SK-N-SH (cell line): ENCODE results near the gene NME2. TPM values are rescaled to one million over a fixed set of nuclear protein-coding genes. Genes with fewer than 3 reads are reported as not detected.

Experiments
- CTCF ChIA-PET: fragments of 300-600, 350-600 bp; formaldehyde crosslinking; extraction: SDS; loops from one replicate; lab custom pipeline; 2021; lab: Yijun Ruan, JAX
- POLR2A ChIA-PET: fragments of 350-600 bp; sonication (Branson Sonifier 250); formaldehyde crosslinking; extraction: SDS; loops from one replicate; lab custom pipeline; 2020; ENCODE audit warnings: antibody characterized with exemption, inconsistent platforms; lab: Yijun Ruan, JAX
- DNase-seq: peaks from one replicate; pipeline ENCODE4 v3.0.0; 2012
- H2AFZ ChIP-seq: fragments of 200-600 bp; sonication (generic); 2 replicates; pipeline ENCODE4 v1.8.1; 2016; ENCODE audit warnings: antibody characterized with exemption, mild to moderate bottlenecking, low read depth
- H3F3A ChIP-seq: fragments of 200-600 bp; sonication (generic); replicated peaks from 2 replicates; pipeline ENCODE3; 2016; ENCODE audit warnings: antibody characterized with exemption, mild to moderate bottlenecking; ENCODE audit not compliant: insufficient read depth
- H3K27ac ChIP-seq, 2 experiments: fragments of 200-500 bp in 1 of 2; fragments of 200-600 bp in 1 of 2; sonication (Bioruptor generic) in 1 of 2; sonication (generic), shearing (Covaris generic) in 1 of 2; 2 replicates each; pipeline versions ENCODE4 v1.5.1 to v1.6.1; 2014 to 2016; ENCODE audit warnings: low read depth in 2 of 2, inconsistent platforms in 1 of 2, low read length in 1 of 2, mild to moderate bottlenecking in 1 of 2, mixed read lengths in 1 of 2
- H3K27me3 ChIP-seq: fragments of 200-600 bp; sonication (generic), shearing (Covaris generic); 2 replicates; pipeline ENCODE4 v1.6.1; 2016; ENCODE audit warnings: mixed run types; ENCODE audit not compliant: insufficient read depth
- H3K36me3 ChIP-seq, 2 experiments: fragments of 200-500 bp in 1 of 2; fragments of 200-600 bp in 1 of 2; sonication (Bioruptor generic) in 1 of 2; sonication (generic) in 1 of 2; replicated peaks in 1 of 2; 2 replicates each; pipeline versions ENCODE3 to v1.5.1; 2014 to 2016; ENCODE audit warnings: low read length in 1 of 2, mild to moderate bottlenecking in 1 of 2; ENCODE audit not compliant: insufficient read depth in 2 of 2, control insufficient read depth in 1 of 2
- H3K4me1 ChIP-seq, 2 experiments: fragments of 200-500 bp in 1 of 2; fragments of 200-600 bp in 1 of 2; sonication (Bioruptor generic) in 1 of 2; sonication (generic), shearing (Covaris generic) in 1 of 2; 2 replicates each; pipeline versions ENCODE4 v1.5.1 to v1.6.1; 2014 to 2016; ENCODE audit warnings: low read depth in 1 of 2, low read length in 1 of 2, mixed run types in 1 of 2; ENCODE audit not compliant: insufficient read depth in 2 of 2, control insufficient read depth in 1 of 2
- H3K4me2 ChIP-seq: fragments of 200-600 bp; sonication (generic), shearing (Covaris generic); 2 replicates; pipeline ENCODE4 v1.6.1; 2017; ENCODE audit warnings: mixed run types
- H3K4me3 ChIP-seq, 2 experiments: fragments of 200-500 bp in 1 of 2; fragments of 200-600 bp in 1 of 2; sonication (Bioruptor generic) in 1 of 2; sonication (generic), shearing (Covaris generic) in 1 of 2; 2 replicates each; pipeline versions ENCODE4 v1.5.1 to v1.8.1; 2014 to 2016; ENCODE audit warnings: low read depth in 2 of 2, inconsistent platforms in 1 of 2, low read length in 1 of 2, mild to moderate bottlenecking in 1 of 2, mixed read lengths in 1 of 2, moderate library complexity in 1 of 2
- H3K79me2 ChIP-seq: fragments of 200-600 bp; sonication (generic); 2 replicates; pipeline ENCODE4 v1.8.1; 2017; ENCODE audit warnings: mild to moderate bottlenecking; ENCODE audit not compliant: insufficient read depth
- H3K9ac ChIP-seq: fragments of 200-600 bp; sonication (generic); 2 replicates; pipeline ENCODE4 v1.6.1; 2017; ENCODE audit warnings: mixed run types
- H3K9me2 ChIP-seq: fragments of 200-600 bp; sonication (generic); 2 replicates; pipeline ENCODE4 v1.6.1; 2017; ENCODE audit warnings: mixed run types
- H3K9me3 ChIP-seq: fragments of 200-600 bp; sonication (generic); 2 replicates; pipeline ENCODE4 v1.6.1; 2017; ENCODE audit warnings: mixed run types, mild to moderate bottlenecking, moderate library complexity
- H4K20me1 ChIP-seq: fragments of 200-600 bp; sonication (generic); 2 replicates; pipeline ENCODE4 v1.6.1; 2017; ENCODE audit warnings: mild to moderate bottlenecking, mixed run types; ENCODE audit not compliant: insufficient read depth
- CHD2 ChIP-seq: fragments of 150-350 bp; IDR thresholded peaks from 2 replicates; pipeline ENCODE4 v1.6.1; 2018; ENCODE audit warnings: low read length; ENCODE audit not compliant: partially characterized antibody
- FOXJ3 ChIP-seq: sonication (generic); formaldehyde crosslinking; IDR thresholded peaks from 2 replicates; pipeline ENCODE4 v1.5.1; 2020; ENCODE audit warnings: mild to moderate bottlenecking, missing genetic modification reagents
- FOXM1 ChIP-seq: IDR thresholded peaks from 2 replicates; pipeline ENCODE4 v1.4.0; 2012; ENCODE audit warnings: low read depth, mild to moderate bottlenecking
- JUND ChIP-seq: IDR thresholded peaks from 2 replicates; pipeline ENCODE4 v1.4.0; 2012
- MXI1 ChIP-seq: IDR thresholded peaks from 2 replicates; pipeline ENCODE4 v1.6.1; 2012; ENCODE audit warnings: mild to moderate bottlenecking, low read depth, low read length, improper control_type of control experiment
- NRF1 ChIP-seq: IDR thresholded peaks from 2 replicates; pipeline ENCODE4 v1.6.1; 2012; ENCODE audit warnings: low read depth, mild to moderate bottlenecking, low read length
- RAD21 ChIP-seq: IDR thresholded peaks from 2 replicates; pipeline ENCODE4 v1.6.1; 2012; ENCODE audit warnings: mild to moderate bottlenecking, low read length
- RXRA ChIP-seq: IDR thresholded peaks from 2 replicates; pipeline ENCODE4 v1.4.0; 2012; ENCODE audit warnings: low read depth, mild to moderate bottlenecking, borderline replicate concordance
- SIN3A ChIP-seq: IDR thresholded peaks from 2 replicates; pipeline ENCODE4 v1.6.1; 2012; ENCODE audit warnings: low read depth, mild to moderate bottlenecking, low read length, moderate library complexity, borderline replicate concordance
- SMC3 ChIP-seq: IDR thresholded peaks from 2 replicates; pipeline ENCODE4 v1.6.1; 2012; ENCODE audit warnings: low read depth, low read length, improper control_type of control experiment
- TAF1 ChIP-seq: IDR thresholded peaks from 2 replicates; pipeline ENCODE4 v1.6.1; 2012; ENCODE audit warnings: low read depth, mild to moderate bottlenecking, low read length, moderate library complexity, borderline replicate concordance
- TCF12 ChIP-seq: IDR thresholded peaks from 2 replicates; pipeline ENCODE4 v1.4.0; 2012
- WGBS: methylation state at CpG from one replicate; pipeline ENCODE4 v1.1.6; 2017; ENCODE audit warnings: low lambda C conversion rate; 5-methylcytosine and 5-hydroxymethylcytosine counted together
- polyA plus RNA-seq, 3 experiments: library from polyadenylated mRNA; depleted of rRNA; stranded (reverse); fragments of >200 nt; gene quantifications; 2 replicates each; pipeline ENCODE4 v1.2.3, GENCODE V29; 2012
- TF ChIP-seq, protein P1 (sequence below): IDR thresholded peaks from 2 replicates; pipeline ENCODE4; 2012
- TF ChIP-seq, protein P2 (sequence below): IDR thresholded peaks from 2 replicates; pipeline ENCODE4 v1.4.0; 2012; ENCODE audit warnings: low read depth
- TF ChIP-seq, protein P3 (sequence below): fragments of 200-600 bp; sonication (generic); IDR thresholded peaks from 2 replicates; pipeline ENCODE4 v1.6.1; 2017; ENCODE audit warnings: antibody characterized with exemption, mild to moderate bottlenecking, moderate library complexity
- TF ChIP-seq, protein P4 (sequence below): IDR thresholded peaks from 2 replicates; pipeline ENCODE4 v1.6.1; 2012; ENCODE audit warnings: mild to moderate bottlenecking, low read depth, low read length, moderate library complexity

The NME2 gene
- polyA plus RNA-seq, 1 of the 3 experiments (the other 2 are of a cell fraction) = 1,446 TPM

DNA sequence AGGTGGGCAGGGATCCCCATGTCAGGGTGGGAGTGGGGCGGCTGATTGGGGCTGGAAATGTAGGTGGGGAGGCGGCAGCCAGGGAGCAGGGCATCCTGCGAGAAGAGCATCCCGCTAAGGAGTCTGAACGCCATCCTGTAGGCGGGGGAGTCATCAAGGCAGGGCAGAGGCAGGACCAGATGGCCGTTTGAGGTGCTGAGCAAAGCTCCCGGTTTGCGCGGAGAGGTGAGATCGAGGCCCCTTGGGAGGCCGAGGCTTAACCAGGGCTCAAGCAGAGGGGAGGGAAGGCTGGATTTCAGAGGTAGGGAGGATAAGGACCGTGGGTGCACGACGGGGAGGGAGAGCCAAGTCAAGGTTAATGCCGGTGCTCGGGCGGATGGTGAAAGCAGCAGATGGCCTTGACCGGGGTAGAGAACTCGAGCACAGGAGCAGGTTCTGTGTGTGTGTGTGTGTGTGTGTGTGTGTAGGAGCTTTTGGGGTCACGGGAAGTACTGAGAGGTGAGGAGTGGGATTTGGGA is 472 bp upstream of the NME2 start:
- Histone ChIP-seq H4K20me1 (0 out of 2 replicates have a peak, but pooled peaks cover 7% of the 10 kb centered on the region), H3F3A (peaks cover 33% of the 10 kb centered on the region), H3K4me2 (peak overlapping the region; percentile 90), H3K9me2 (no peaks in the 10 kb centered on the region), H3K79me2 (peaks cover 32% of the 10 kb centered on the region), H3K27ac (peak overlapping the region; percentile 58 to 69), H3K9ac (peak overlapping the region; percentile 89), H3K36me3 (peaks cover 42 to 43% of the 10 kb centered on the region in 2 experiments)
- POLR2A ChIA-PET = interaction anchor here (0.7 to 2.4 kb wide), 8 partner anchors 10 to 299 kb away, joined by 3 to 19 read pairs (median 5); partner anchors contain the start of genes NME1, SPAG9, TOB1 and UTP18
- TF ChIP-seq SIN3A = 0 out of 2 replicates have a peak, but pooled peaks have one; percentile 52
- TF ChIP-seq JUND = peak; percentile 7; the same call in 1 of the 2 replicates
- TF ChIP-seq, protein P1, sequence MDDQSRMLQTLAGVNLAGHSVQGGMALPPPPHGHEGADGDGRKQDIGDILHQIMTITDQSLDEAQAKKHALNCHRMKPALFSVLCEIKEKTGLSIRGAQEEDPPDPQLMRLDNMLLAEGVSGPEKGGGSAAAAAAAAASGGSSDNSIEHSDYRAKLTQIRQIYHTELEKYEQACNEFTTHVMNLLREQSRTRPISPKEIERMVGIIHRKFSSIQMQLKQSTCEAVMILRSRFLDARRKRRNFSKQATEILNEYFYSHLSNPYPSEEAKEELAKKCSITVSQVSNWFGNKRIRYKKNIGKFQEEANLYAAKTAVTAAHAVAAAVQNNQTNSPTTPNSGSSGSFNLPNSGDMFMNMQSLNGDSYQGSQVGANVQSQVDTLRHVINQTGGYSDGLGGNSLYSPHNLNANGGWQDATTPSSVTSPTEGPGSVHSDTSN = no peak
- 0 out of 2 replicates have a peak, but pooled peaks have one; percentile 32 for TF ChIP-seq MXI1
- no peak for TF ChIP-seq SMC3
- TF ChIP-seq, protein P2, sequence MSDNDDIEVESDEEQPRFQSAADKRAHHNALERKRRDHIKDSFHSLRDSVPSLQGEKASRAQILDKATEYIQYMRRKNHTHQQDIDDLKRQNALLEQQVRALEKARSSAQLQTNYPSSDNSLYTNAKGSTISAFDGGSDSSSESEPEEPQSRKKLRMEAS = 0 out of 2 replicates have a peak, but pooled peaks have one; percentile 6
- TF ChIP-seq, all 33 proteins: peak for 4
- H3K4me1 ChIP-seq = peaks cover 4 to 11% of the 10 kb centered on the region in 2 experiments; a peak in 3 of 4 replicates
- CTCF ChIA-PET = interaction anchor here (0.6 to 5.7 kb wide), 14 partner anchors 9 to 313 kb away, joined by 3 to 61 read pairs (median 4); partner anchors contain the start of genes NME1 and SPAG9
- H3K27me3 ChIP-seq = no peaks in the 10 kb centered on the region
- peak overlapping the region; percentile 80 for H2AFZ ChIP-seq
- peak overlapping the region; percentile 64 to 95 for H3K4me3 ChIP-seq
- 19% methylated on average over 21 of the region's 21 CpGs for WGBS
- DNase-seq = peak; percentile 67
- no peaks in the 10 kb centered on the region for H3K9me3 ChIP-seq

DNA sequence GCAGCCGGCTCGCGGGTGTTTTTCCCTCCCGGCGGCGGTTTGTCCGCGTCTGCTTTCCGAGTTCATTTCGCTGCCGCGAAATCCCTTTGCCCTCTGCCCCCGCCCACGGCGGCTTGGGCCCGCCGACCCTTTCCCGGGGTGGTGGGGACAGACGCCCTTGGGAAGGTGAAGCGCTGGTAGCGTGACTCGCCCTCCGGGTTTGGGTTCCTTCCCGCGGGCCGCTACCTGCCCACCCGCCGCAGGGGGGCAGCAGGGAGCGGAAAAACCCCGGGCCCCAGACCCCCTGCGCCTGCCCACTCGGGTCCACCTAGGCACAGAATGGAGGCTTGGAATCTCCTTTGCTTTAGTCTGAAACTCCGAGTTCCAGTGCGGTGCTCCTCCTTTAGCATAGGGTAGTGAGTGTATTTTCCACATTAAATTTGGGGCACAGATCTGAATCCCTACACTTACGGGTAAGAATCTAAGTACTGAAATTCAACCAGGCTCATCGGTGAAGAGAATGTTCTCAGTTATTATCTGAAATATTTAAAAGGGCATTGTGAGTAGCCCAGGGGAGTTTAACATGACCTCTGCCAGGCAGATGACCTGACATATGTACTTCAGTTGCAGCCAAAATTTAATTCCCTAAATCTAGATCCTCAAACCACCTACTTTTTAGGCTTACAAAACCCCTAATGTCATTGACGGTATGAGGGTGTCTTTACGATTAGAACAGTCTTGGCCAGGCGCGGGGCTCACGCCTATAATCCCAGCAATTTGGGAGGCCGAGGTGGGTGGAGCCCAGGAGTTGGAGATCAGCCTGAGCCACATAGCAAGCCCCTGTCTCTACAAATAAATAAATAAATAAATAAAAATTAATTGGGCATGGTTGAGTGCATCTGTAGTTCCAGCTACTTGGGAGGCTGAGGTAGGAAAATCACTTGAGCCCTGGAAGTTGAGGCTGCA is 1.0 kb downstream of the NME2 start:
- Histone ChIP-seq H4K20me1 (0 out of 2 replicates have a peak, but pooled peaks cover 15% of the 10 kb centered on the region), H3K36me3 (peaks cover 36 to 51% of the 10 kb centered on the region in 2 experiments), H3K9ac (peak overlapping the region; percentile 89), H3K4me2 (peak overlapping the region; percentile 90), H3K9me2 (no peaks in the 10 kb centered on the region), H3F3A (peaks cover 42% of the 10 kb centered on the region), H3K27me3 (no peaks in the 10 kb centered on the region), H2AFZ (peak overlapping the region; percentile 83; the same call in 1 of the 2 replicates), H3K27ac (peak overlapping the region; percentile 69 to 75), H3K4me1 (peaks cover 4 to 11% of the 10 kb centered on the region in 2 experiments; a peak in 3 of 4 replicates), H3K4me3 (peak overlapping the region; percentile 64 to 95), H3K9me3 (no peaks in the 10 kb centered on the region), H3K79me2 (peaks cover 32% of the 10 kb centered on the region)
- peak; percentile 95 for DNase-seq
- 16% methylated on average over 33 of the region's 42 CpGs for WGBS
- CTCF ChIA-PET = interaction anchor here (1.0 to 5.7 kb wide), 6 partner anchors 13 to 205 kb away, joined by 3 to 61 read pairs (median 3); partner anchors contain the start of gene NME1
- TF ChIP-seq CHD2 = peak; percentile 17
- TF ChIP-seq SMC3 = peak; percentile 40
- no peak for TF ChIP-seq FOXJ3 (CRISPR knock-in tag)
- peak; percentile 52 for TF ChIP-seq NRF1
- TF ChIP-seq TCF12 = no peak
- TF ChIP-seq RAD21 = peak; percentile 53
- no peak for TF ChIP-seq MXI1
- 0 out of 2 replicates have a peak, but pooled peaks have one; percentile 21 for TF ChIP-seq FOXM1
- TF ChIP-seq, protein P3, sequence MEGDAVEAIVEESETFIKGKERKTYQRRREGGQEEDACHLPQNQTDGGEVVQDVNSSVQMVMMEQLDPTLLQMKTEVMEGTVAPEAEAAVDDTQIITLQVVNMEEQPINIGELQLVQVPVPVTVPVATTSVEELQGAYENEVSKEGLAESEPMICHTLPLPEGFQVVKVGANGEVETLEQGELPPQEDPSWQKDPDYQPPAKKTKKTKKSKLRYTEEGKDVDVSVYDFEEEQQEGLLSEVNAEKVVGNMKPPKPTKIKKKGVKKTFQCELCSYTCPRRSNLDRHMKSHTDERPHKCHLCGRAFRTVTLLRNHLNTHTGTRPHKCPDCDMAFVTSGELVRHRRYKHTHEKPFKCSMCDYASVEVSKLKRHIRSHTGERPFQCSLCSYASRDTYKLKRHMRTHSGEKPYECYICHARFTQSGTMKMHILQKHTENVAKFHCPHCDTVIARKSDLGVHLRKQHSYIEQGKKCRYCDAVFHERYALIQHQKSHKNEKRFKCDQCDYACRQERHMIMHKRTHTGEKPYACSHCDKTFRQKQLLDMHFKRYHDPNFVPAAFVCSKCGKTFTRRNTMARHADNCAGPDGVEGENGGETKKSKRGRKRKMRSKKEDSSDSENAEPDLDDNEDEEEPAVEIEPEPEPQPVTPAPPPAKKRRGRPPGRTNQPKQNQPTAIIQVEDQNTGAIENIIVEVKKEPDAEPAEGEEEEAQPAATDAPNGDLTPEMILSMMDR = peak; percentile 96
- TF ChIP-seq RXRA = no peak
- TF ChIP-seq TAF1 = 0 out of 2 replicates have a peak, but pooled peaks have one; percentile 29
- TF ChIP-seq, protein P4, sequence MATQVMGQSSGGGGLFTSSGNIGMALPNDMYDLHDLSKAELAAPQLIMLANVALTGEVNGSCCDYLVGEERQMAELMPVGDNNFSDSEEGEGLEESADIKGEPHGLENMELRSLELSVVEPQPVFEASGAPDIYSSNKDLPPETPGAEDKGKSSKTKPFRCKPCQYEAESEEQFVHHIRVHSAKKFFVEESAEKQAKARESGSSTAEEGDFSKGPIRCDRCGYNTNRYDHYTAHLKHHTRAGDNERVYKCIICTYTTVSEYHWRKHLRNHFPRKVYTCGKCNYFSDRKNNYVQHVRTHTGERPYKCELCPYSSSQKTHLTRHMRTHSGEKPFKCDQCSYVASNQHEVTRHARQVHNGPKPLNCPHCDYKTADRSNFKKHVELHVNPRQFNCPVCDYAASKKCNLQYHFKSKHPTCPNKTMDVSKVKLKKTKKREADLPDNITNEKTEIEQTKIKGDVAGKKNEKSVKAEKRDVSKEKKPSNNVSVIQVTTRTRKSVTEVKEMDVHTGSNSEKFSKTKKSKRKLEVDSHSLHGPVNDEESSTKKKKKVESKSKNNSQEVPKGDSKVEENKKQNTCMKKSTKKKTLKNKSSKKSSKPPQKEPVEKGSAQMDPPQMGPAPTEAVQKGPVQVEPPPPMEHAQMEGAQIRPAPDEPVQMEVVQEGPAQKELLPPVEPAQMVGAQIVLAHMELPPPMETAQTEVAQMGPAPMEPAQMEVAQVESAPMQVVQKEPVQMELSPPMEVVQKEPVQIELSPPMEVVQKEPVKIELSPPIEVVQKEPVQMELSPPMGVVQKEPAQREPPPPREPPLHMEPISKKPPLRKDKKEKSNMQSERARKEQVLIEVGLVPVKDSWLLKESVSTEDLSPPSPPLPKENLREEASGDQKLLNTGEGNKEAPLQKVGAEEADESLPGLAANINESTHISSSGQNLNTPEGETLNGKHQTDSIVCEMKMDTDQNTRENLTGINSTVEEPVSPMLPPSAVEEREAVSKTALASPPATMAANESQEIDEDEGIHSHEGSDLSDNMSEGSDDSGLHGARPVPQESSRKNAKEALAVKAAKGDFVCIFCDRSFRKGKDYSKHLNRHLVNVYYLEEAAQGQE = 0 out of 2 replicates have a peak, but pooled peaks have one; percentile 26
- POLR2A ChIA-PET = interaction anchor here (2.4 kb wide), 1 partner anchor 11 kb away, joined by 9 read pairs; no protein-coding TSS in a partner anchor
